PC-3 (cell line): ENCODE results near the gene PTDSS2. TPM values are rescaled to one million over a fixed set of nuclear protein-coding genes. Genes with fewer than 3 reads are reported as not detected.

Experiments
- ATAC-seq: fragments of 200-7000 bp; cut with Tn5 transposase; 2 replicates; pipeline ENCODE4 v1.9.1; 2020; ENCODE audit warnings: mild to moderate bottlenecking, moderate library complexity
- BruUV-seq: library from RNA; stranded (reverse); fragments of 400-500 nt; replicated peaks from 2 replicates; lab custom pipeline; 2021; lab: Mats Ljungman, UMichigan
- CTCF ChIA-PET: fragments of 300-600 bp; sonication (Branson Sonifier 250); formaldehyde crosslinking; loops from one replicate; lab custom pipeline; 2022; ENCODE audit warnings: antibody characterized with exemption; lab: Charles Lee
- POLR2A ChIA-PET: fragments of 300-600 bp; sonication (Branson Sonifier 250); formaldehyde crosslinking; loops from one replicate; lab custom pipeline; 2022; ENCODE audit warnings: antibody characterized with exemption; ENCODE audit not compliant: unreplicated experiment; lab: Charles Lee
- DNase-seq: peaks from one replicate; pipeline ENCODE4 v3.0.0-alpha.2; 2015
- H2AFZ ChIP-seq: fragments of 300-600 bp; sonication (generic); 2 replicates; pipeline ENCODE4 v1.6.0; 2016; ENCODE audit warnings: antibody characterized with exemption, low read length
- H3F3A ChIP-seq: fragments of 300-600 bp; sonication (generic); one replicate; pipeline ENCODE4 v1.6.0; 2017; ENCODE audit warnings: antibody characterized with exemption, low read length, control low read depth, mild to moderate bottlenecking; ENCODE audit not compliant: unreplicated experiment
- H3K27ac ChIP-seq: fragments of 300-600 bp; sonication (generic); 2 replicates; pipeline ENCODE4 v1.5.1; 2016; ENCODE audit warnings: mild to moderate bottlenecking, low read length
- H3K27me3 ChIP-seq: fragments of 300-600 bp; sonication (generic); 2 replicates; pipeline ENCODE4 v1.6.1; 2016; ENCODE audit warnings: low read length, mixed read lengths
- H3K36me3 ChIP-seq: fragments of 300-600 bp; sonication (generic); 2 replicates; pipeline ENCODE4 v1.6.1; 2016; ENCODE audit warnings: low read depth, mixed run types, low read length, mixed read lengths
- H3K4me1 ChIP-seq: fragments of 300-600 bp; sonication (generic); 2 replicates; pipeline ENCODE4 v1.5.1; 2016; ENCODE audit warnings: low read length; ENCODE audit not compliant: insufficient read depth
- H3K4me2 ChIP-seq: fragments of 300-600 bp; sonication (generic); 2 replicates; pipeline ENCODE4 v1.6.0; 2016; ENCODE audit warnings: low read length
- H3K4me3 ChIP-seq: fragments of 300-600 bp; sonication (generic); 2 replicates; pipeline ENCODE4 v1.5.1; 2016; ENCODE audit warnings: mild to moderate bottlenecking, low read length, mixed read lengths
- H3K79me2 ChIP-seq: fragments of 300-600 bp; sonication (generic); 2 replicates; pipeline ENCODE4 v1.6.1; 2017; ENCODE audit warnings: low read length, mixed read lengths
- H3K9ac ChIP-seq: fragments of 300-600 bp; sonication (generic); 2 replicates; pipeline ENCODE4 v1.6.0; 2016; ENCODE audit warnings: mild to moderate bottlenecking, low read length
- H3K9me2 ChIP-seq: fragments of 300-600 bp; sonication (generic); replicated peaks from 2 replicates; pipeline ENCODE4 v1.6.1; 2016; ENCODE audit warnings: mixed run types, low read length, mixed read lengths
- H3K9me3 ChIP-seq: fragments of 300-600 bp; sonication (generic); 2 replicates; pipeline ENCODE4 v1.6.1; 2016; ENCODE audit warnings: low read length, mixed read lengths
- H4K20me1 ChIP-seq: fragments of 300-600 bp; sonication (generic); 2 replicates; pipeline ENCODE4 v1.6.1; 2016; ENCODE audit warnings: low read length, mixed read lengths
- EZH2 ChIP-seq: fragments of 300-600 bp; sonication (generic); IDR thresholded peaks from one replicate; pipeline ENCODE4 v1.6.1; 2017; ENCODE audit warnings: antibody characterized with exemption, mild to moderate bottlenecking, low read length; ENCODE audit not compliant: unreplicated experiment
- EZH2phosphoT487 ChIP-seq: fragments of 300-600 bp; sonication (generic); IDR thresholded peaks from 2 replicates; pipeline ENCODE4 v1.6.1; 2018; ENCODE audit warnings: mild to moderate bottlenecking, antibody characterized with exemption, low read length, borderline replicate concordance
- intact Hi-C: fragments of 100-400 bp; cut with micrococcal nuclease; formaldehyde crosslinking; loops from 2 replicates; pipeline ENCODE4 v1.9.0; 2023
- total RNA-seq: library from RNA; depleted of rRNA; stranded (reverse); fragments of >200 nt; gene quantifications from 2 replicates; pipeline ENCODE4 v1.2.3, GENCODE V29; 2014
- TF ChIP-seq, protein P1 (sequence below): fragments of 300-600 bp; sonication (generic); conservative IDR thresholded peaks from 2 replicates; pipeline ENCODE4 v1.5.1; 2017; ENCODE audit warnings: antibody characterized with exemption, low read depth, mild to moderate bottlenecking, low read length

The PTDSS2 gene
- total RNA-seq, 1 experiment from 2014 or later, result 53.0 TPM

DNA sequence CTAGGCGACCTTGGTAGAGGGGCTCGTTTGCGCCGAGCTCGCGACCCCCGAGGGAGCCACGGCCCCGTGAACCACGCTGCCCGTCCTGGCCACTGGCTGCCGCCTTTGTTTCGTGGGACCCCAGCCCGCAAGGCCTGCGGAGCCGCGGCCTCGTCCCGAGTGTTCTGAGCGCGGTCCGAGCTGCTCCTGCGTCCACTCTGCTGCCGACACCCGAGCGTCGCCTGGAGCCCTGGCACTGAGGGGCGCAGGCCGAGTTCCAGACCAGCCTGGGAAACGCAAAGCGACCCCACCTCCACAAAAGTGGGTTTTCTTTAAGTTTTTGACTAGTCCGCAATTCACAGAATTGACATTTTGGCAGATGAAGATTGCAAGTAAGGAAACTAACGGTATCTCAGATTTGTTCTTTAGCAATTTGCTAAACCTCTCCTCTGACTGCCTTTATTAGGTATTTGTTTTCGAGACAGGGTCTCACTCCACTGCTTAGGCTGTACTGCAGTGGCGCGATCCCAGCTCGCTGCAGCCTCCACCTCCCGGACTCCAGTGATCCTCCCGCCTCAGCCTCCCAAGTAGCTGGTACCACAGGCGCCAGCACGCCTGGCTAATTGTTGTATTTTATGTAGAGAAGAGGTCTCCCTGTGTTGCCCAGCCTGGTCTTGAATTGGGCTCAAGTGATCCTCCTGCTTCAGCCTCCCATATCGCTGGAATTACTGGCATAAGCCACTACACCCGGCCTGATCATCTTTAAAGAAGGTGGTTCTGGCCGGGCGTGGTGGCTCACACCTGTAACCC lies 57.8 kb downstream of the PTDSS2 start:
- H3K9me3 ChIP-seq, result no peaks in the 10 kb centered on the region
- peak overlapping the region; percentile 38; the same call in 1 of the 2 replicates for H3K27ac ChIP-seq
- H3K4me1 ChIP-seq, result peaks cover 12% of the 10 kb centered on the region
- TF ChIP-seq, protein P1, sequence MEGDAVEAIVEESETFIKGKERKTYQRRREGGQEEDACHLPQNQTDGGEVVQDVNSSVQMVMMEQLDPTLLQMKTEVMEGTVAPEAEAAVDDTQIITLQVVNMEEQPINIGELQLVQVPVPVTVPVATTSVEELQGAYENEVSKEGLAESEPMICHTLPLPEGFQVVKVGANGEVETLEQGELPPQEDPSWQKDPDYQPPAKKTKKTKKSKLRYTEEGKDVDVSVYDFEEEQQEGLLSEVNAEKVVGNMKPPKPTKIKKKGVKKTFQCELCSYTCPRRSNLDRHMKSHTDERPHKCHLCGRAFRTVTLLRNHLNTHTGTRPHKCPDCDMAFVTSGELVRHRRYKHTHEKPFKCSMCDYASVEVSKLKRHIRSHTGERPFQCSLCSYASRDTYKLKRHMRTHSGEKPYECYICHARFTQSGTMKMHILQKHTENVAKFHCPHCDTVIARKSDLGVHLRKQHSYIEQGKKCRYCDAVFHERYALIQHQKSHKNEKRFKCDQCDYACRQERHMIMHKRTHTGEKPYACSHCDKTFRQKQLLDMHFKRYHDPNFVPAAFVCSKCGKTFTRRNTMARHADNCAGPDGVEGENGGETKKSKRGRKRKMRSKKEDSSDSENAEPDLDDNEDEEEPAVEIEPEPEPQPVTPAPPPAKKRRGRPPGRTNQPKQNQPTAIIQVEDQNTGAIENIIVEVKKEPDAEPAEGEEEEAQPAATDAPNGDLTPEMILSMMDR, result no peak
- TF ChIP-seq EZH2phosphoT487, result no peak
- no peaks in the 10 kb centered on the region for H3K27me3 ChIP-seq
- CTCF ChIA-PET, result no interaction called here
- H3K36me3 ChIP-seq, result peaks cover 3% of the 10 kb centered on the region; the same call in 1 of the 2 replicates
- H3K4me3 ChIP-seq, result peak overlapping the region; percentile 81
- no peaks in the 10 kb centered on the region for H4K20me1 ChIP-seq
- H3K4me2 ChIP-seq, result peak overlapping the region; percentile 98
- peak overlapping the region; percentile 90 for H3K9ac ChIP-seq
- DNase-seq, result no peak
- H3K9me2 ChIP-seq, result no peaks in the 10 kb centered on the region
- ATAC-seq, result no peak
- intact Hi-C loops, result loop anchor here (1.0 to 5.0 kb wide), 4 partner anchors 10 to 57 kb away; partner anchors contain the start of genes LRRC56 and PTDSS2
- H3F3A ChIP-seq, result no peaks in the 10 kb centered on the region
- H3K79me2 ChIP-seq, result peaks cover 39% of the 10 kb centered on the region
- POLR2A ChIA-PET, result no interaction called here
- BruUV-seq, result no TSS peak
- H2AFZ ChIP-seq, result peak overlapping the region; percentile 49; the same call in 1 of the 2 replicates

DNA sequence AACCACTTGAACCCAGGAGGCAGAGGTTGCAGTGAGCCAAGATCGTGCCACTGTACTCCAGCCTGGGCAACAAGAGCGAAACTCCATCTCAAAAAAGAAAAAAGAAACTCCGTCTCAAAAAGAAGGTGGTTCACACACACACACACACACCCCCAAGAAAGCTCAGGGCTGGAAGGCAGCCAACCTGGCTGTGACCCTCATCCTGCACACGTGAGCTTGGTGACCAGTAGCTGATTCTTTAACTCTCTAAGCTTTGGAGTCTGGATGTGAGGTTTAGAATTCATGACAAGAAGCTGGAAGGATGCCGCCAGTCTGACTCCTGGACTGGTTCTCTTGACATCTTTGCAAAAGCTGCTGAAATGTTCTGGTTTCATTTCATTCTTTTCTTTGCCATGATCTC lies 58.9 kb downstream of the PTDSS2 start:
- H3K4me3 ChIP-seq, result no peak overlapping the region
- no peaks in the 10 kb centered on the region for H3K27me3 ChIP-seq
- no peaks in the 10 kb centered on the region for H3K9me2 ChIP-seq
- H3K9ac ChIP-seq, result no peak overlapping the region
- ATAC-seq (no peak), DNase-seq (no peak)
- TSS peak; percentile 28 for BruUV-seq
- CTCF ChIA-PET, result no interaction called here
- no peaks in the 10 kb centered on the region for H3F3A ChIP-seq
- peaks cover 12% of the 10 kb centered on the region for H3K4me1 ChIP-seq
- TF ChIP-seq, protein P1, result no peak
- TF ChIP-seq EZH2 (no peak), EZH2phosphoT487 (no peak)
- POLR2A ChIA-PET, result no interaction called here
- H3K4me2 ChIP-seq, result no peak overlapping the region
- H2AFZ ChIP-seq, result no peak overlapping the region
- H4K20me1 ChIP-seq, result no peaks in the 10 kb centered on the region
- intact Hi-C loops, result loop anchor here (5.0 kb wide), 1 partner anchor 42 kb away; no protein-coding TSS in a partner anchor
- no peak overlapping the region for H3K27ac ChIP-seq
- no peaks in the 10 kb centered on the region for H3K9me3 ChIP-seq
- peaks cover 3% of the 10 kb centered on the region; the same call in 1 of the 2 replicates for H3K36me3 ChIP-seq
- H3K79me2 ChIP-seq, result peaks cover 34% of the 10 kb centered on the region
